ENCODE data around the gene TOB1. TPM values are rescaled to one million over a fixed set of nuclear protein-coding genes. Genes with fewer than 3 reads are reported as not detected.

TOB1 gene
- total RNA-seq, 1 experiment from 2014 or later, result 19.3 TPM

GRCh38 chr17:50820651-50821050 lies 45.5 kb downstream of the TOB1 start:
- no peak overlapping the region for H3K27ac ChIP-seq (ENCODE audit: low read depth, low read length, poor library complexity, severe bottlenecking)
- H3K4me3 ChIP-seq (ENCODE audit: low read depth, low read length, poor library complexity, severe bottlenecking), result no peak overlapping the region
- DNase-seq (ENCODE audit: low spot score), result no peak
- no peaks in the 10 kb centered on the region for H3K27me3 ChIP-seq (replicated peaks; ENCODE audit: insufficient read depth, low read depth, low read length, poor library complexity)
- no peak for TF ChIP-seq CTCF (conservative IDR thresholded peaks at IDR 0.05; ENCODE audit: low read depth, low read length)
- intact Hi-C loops (cut with micrococcal nuclease; ENCODE audit: unreplicated experiment), result no loop called here
- ChIA-PET CTCF (no interaction called here), POLR2A (ENCODE audit: low non-redundant PET) (no interaction called here)
- peaks cover 5% of the 10 kb centered on the region for H3K4me1 ChIP-seq (ENCODE audit: insufficient read depth, low read length, poor library complexity, severe bottlenecking)
- no peaks in the 10 kb centered on the region for H3K9me3 ChIP-seq (ENCODE audit: low read depth, low read length, poor library complexity, severe bottlenecking)
- no peaks in the 10 kb centered on the region for H3K36me3 ChIP-seq (ENCODE audit: insufficient read depth, low read length, poor library complexity, severe bottlenecking)
- BruUV-seq (replicated peaks), result no TSS peak

- no TSS peak for BruUV-seq (replicated peaks)
- ChIA-PET CTCF (interaction anchor here (0.6 kb wide), 2 partner anchors 60 to 116 kb away, joined by 3 to 6 read pairs; no protein-coding TSS in a partner anchor), POLR2A (ENCODE audit: low non-redundant PET) (no interaction called here)
- DNase-seq (ENCODE audit: low spot score), result no peak
- TF ChIP-seq CTCF (conservative IDR thresholded peaks at IDR 0.05; ENCODE audit: low read depth, low read length) (no peak), EZH2 (IDR thresholded peaks at IDR 0.05; ENCODE audit: borderline replicate concordance, low read depth, low read length, poor library complexity, severe bottlenecking) (no peak)
- no peaks in the 10 kb centered on the region for H3K36me3 ChIP-seq (ENCODE audit: insufficient read depth, low read length, poor library complexity, severe bottlenecking)
- no peak overlapping the region for H3K27ac ChIP-seq (ENCODE audit: low read depth, low read length, poor library complexity, severe bottlenecking)
- peaks cover 5% of the 10 kb centered on the region for H3K4me1 ChIP-seq (ENCODE audit: insufficient read depth, low read length, poor library complexity, severe bottlenecking)
- H3K4me3 ChIP-seq (ENCODE audit: low read depth, low read length, poor library complexity, severe bottlenecking), result no peak overlapping the region
- no peaks in the 10 kb centered on the region for H3K9me3 ChIP-seq (ENCODE audit: low read depth, low read length, poor library complexity, severe bottlenecking)
- intact Hi-C loops (cut with micrococcal nuclease; ENCODE audit: unreplicated experiment), result no loop called here
- H3K27me3 ChIP-seq (replicated peaks; ENCODE audit: insufficient read depth, low read depth, low read length, poor library complexity), result no peaks in the 10 kb centered on the region
These were observed 47.1 kb downstream of the TOB1 start for GRCh38 chr17:50818921-50819657.

GRCh38 chr17:50818261-50818660 lies 47.9 kb downstream of the TOB1 start:
- Histone ChIP-seq H3K27ac (ENCODE audit: low read depth, low read length, poor library complexity, severe bottlenecking) (no peak overlapping the region), H3K4me3 (ENCODE audit: low read depth, low read length, poor library complexity, severe bottlenecking) (no peak overlapping the region), H3K27me3 (replicated peaks; ENCODE audit: insufficient read depth, low read depth, low read length, poor library complexity) (no peaks in the 10 kb centered on the region), H3K36me3 (ENCODE audit: insufficient read depth, low read length, poor library complexity, severe bottlenecking) (no peaks in the 10 kb centered on the region), H3K4me1 (ENCODE audit: insufficient read depth, low read length, poor library complexity, severe bottlenecking) (peaks cover 5% of the 10 kb centered on the region), H3K9me3 (ENCODE audit: low read depth, low read length, poor library complexity, severe bottlenecking) (no peaks in the 10 kb centered on the region)
- intact Hi-C loops (cut with micrococcal nuclease; ENCODE audit: unreplicated experiment), result no loop called here
- CTCF ChIA-PET, result interaction anchor here (0.6 kb wide), 1 partner anchor 117 kb away, joined by 3 read pairs; no protein-coding TSS in a partner anchor
- DNase-seq (ENCODE audit: low spot score), result no peak
- POLR2A ChIA-PET (ENCODE audit: low non-redundant PET), result no interaction called here
- no TSS peak for BruUV-seq (replicated peaks)
- TF ChIP-seq CTCF (conservative IDR thresholded peaks at IDR 0.05; ENCODE audit: low read depth, low read length), result no peak
- no peak for TF ChIP-seq EZH2 (IDR thresholded peaks at IDR 0.05; ENCODE audit: borderline replicate concordance, low read depth, low read length, poor library complexity, severe bottlenecking)

Data from A673 (cell line).